ENCODE results near the gene CXXC5.
A peak's percentile ranks its signal among the peaks of the same experiment; 100 is the strongest.

CXXC5 gene

DNA sequence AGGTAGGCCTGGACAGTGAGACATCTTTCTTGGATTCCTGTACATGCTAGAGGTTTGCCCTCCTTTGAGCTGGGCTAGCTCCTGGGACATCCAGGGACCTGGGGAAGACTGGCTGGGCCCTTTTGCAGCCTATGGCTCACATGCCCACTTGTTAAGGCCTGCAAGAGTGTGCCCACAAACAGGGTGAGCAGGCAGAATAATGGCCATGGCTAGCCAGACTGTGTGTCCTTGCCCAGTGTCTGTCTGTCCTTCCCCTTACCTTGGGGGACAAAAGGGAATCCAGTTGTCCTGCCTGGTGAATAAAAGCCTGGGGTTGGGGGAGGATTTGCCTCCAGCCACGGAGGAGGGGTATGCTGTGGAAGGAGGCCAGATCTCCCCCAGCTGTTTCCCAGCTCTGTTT lies 13.0 kb upstream of the CXXC5 start:
- H3K4me3 ChIP-seq (ENCODE audit: control insufficient read depth, low read depth, low read length): no peak overlapping the region
- TF ChIP-seq, protein P1, sequence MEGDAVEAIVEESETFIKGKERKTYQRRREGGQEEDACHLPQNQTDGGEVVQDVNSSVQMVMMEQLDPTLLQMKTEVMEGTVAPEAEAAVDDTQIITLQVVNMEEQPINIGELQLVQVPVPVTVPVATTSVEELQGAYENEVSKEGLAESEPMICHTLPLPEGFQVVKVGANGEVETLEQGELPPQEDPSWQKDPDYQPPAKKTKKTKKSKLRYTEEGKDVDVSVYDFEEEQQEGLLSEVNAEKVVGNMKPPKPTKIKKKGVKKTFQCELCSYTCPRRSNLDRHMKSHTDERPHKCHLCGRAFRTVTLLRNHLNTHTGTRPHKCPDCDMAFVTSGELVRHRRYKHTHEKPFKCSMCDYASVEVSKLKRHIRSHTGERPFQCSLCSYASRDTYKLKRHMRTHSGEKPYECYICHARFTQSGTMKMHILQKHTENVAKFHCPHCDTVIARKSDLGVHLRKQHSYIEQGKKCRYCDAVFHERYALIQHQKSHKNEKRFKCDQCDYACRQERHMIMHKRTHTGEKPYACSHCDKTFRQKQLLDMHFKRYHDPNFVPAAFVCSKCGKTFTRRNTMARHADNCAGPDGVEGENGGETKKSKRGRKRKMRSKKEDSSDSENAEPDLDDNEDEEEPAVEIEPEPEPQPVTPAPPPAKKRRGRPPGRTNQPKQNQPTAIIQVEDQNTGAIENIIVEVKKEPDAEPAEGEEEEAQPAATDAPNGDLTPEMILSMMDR (conservative IDR thresholded peaks at IDR 0.05; ENCODE audit: control insufficient read depth, insufficient read depth, low read depth, low read length): no peak
- no peak for DNase-seq (ENCODE audit: low read depth)

DNA sequence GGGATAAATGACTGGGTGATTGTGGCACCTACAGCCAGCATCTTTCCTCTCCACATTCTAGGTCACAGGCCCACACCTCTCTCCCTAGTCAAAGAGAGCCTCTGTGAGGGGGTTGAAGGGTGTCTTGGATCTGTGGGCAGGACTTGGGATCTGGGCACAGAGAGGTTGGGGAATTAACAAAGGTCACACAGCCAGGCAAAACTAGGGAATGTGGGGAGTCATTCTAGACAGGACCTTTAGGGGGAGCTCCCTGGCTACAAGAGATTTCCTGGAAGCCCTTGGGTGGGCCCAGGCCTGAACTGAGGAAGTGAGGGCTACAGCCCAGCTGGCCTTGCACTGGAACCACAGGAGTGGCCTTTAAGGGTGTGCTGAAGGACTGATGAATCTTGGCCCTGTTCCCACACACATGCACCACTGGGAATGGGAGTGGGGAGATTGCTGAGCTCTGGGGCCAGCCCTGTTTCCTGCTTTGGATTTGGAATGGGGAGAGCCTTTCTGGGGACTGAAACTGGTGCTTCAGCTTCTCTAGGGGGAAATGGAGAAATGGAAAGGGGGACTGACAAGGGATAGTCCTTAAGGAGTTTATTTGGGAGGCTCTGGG lies 12.4 kb upstream of the CXXC5 start:
- no peak overlapping the region for H3K4me3 ChIP-seq (ENCODE audit: control insufficient read depth, low read depth, low read length)
- peak; percentile 98 for DNase-seq (ENCODE audit: low read depth)

DNA sequence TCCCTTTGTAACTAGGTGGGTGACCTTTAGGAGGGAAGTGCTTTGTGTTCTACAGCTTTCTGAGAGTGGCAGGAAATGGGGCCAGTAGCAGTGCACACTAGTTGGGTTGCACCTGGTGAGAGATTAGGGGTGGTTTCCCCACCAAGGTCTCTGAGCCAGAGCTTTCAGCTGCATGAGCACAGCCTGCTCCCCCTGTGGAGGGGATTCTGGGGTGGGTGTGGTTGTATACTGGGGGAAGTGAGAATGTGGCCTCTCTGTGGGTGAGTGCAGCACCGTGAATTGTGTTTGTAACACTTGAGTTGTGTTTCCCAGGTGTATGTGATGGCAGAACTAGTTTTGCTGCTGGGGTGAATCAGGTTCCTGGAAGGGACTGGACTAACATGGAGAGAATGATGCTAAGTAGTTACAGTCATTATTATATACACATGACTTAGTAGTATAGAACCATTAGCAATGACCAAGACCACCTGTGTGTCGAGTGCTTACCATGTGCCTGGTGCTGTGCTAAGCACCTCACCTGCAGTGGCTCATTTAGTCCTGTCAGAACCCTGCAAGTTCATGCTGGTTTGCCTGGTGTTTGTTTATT lies 11.8 kb upstream of the CXXC5 start:
- DNase-seq (ENCODE audit: low read depth): no peak
- no peak overlapping the region for H3K4me3 ChIP-seq (ENCODE audit: control insufficient read depth, low read depth, low read length)

More for the DNA sequence above, 12.4 kb upstream of the CXXC5 start:
- TF ChIP-seq, protein P1 (conservative IDR thresholded peaks at IDR 0.05; ENCODE audit: control insufficient read depth, insufficient read depth, low read depth, low read length): peak; percentile 87

DNA sequence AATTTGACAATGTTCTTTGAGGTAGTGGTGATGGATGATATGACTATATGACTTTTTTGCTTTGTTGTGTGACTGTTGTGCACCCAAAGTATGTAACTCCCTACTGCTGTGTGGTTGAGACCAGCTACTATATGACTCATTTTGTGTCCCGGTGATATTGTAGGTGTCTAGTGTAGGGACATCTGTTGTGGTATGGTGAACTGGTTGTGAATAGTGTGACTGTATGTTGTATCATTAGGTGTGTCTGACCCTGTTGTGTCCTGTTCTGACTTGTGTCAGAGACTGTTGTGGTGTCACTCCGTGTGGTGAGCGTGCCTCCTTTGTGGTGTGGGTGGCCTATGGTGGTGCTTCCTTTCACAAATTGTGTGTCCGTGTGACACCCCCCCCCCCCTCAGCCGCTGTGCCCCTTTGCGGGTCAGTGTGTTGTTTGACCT lies 11.2 kb upstream of the CXXC5 start:
- peak; percentile 64 for DNase-seq (ENCODE audit: low read depth)
- H3K4me3 ChIP-seq (ENCODE audit: control insufficient read depth, low read depth, low read length): peak overlapping the region; percentile 33
- TF ChIP-seq, protein P1 (conservative IDR thresholded peaks at IDR 0.05; ENCODE audit: control insufficient read depth, insufficient read depth, low read depth, low read length): no peak

More for the DNA sequence above, 11.8 kb upstream of the CXXC5 start:
- TF ChIP-seq, protein P1 (conservative IDR thresholded peaks at IDR 0.05; ENCODE audit: control insufficient read depth, insufficient read depth, low read depth, low read length): no peak

DNA sequence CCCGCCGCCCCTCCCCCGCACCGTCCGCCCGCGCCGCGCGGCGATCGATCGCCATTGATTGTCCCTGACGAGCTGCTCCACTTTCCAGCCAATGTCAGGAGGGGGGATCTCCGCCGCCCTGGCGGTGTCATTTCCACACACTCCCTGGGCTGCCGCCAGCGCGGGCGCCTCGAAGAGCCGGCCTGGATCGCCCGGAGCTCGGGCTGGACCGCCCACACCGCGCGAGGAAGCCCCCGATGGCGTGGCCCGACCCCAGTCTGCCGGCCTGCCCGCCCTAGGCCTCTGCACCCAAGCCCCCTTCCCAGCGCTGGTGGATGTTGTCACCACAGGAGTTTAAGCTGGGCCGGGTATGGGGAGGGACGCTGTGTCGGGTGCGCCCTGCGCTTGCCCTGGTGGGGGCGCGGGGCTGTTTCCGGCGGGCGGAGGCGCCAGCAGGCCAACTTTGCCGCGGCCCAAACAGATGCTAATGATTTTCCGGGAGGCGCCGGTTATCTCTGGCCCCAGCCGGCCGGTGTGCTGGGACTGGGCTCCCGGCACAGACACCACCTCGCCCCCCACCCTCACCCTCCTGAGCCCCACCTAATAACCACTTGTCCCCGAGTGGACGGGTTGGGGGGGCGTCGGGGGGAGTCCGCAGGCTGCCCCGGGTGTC lies 10.6 kb upstream of the CXXC5 start:
- peak; percentile 74 for DNase-seq (ENCODE audit: low read depth)

DNA sequence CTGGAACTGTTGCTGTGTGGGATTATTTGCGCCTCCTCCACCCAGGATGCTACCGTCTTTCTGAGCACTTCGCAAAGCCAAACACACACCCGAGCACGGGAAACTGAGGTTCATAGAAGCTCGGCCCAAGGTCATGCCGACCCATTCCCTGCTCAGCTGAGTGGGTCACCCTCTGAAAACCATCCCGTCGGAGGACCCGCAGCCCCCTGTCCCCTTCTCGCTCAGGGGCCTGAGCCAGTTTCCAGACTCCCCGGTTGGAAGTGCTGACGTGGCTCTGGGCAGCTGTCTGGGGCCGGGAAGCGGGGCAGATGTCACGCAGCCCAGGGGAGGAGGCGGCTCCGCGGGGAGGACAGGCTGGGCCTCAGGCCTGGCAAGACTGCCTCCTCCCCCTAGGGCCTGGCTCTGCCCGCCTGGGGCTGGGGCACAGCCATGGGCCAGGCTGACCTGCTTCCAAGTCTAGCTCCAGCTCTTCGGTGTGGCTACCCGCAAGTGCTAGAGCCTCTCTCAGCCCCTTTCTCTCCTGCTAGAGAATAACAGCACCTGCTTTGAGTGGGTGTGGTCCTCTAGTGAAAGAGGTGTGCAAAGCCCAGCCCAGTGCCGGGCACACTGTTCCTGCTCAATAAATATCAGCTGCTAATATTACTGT lies 9.9 kb upstream of the CXXC5 start:
- peak; percentile 75 for DNase-seq (ENCODE audit: low read depth)
- TF ChIP-seq, protein P1 (conservative IDR thresholded peaks at IDR 0.05; ENCODE audit: control insufficient read depth, insufficient read depth, low read depth, low read length): no peak
- peak overlapping the region; percentile 43 for H3K4me3 ChIP-seq (ENCODE audit: control insufficient read depth, low read depth, low read length)

More for the DNA sequence above, 10.6 kb upstream of the CXXC5 start:
- TF ChIP-seq, protein P1 (conservative IDR thresholded peaks at IDR 0.05; ENCODE audit: control insufficient read depth, insufficient read depth, low read depth, low read length): no peak
- peak overlapping the region; percentile 43 for H3K4me3 ChIP-seq (ENCODE audit: control insufficient read depth, low read depth, low read length)
